Ishikawa (cell line): ENCODE data around the gene WBP11.
A peak's percentile ranks its signal among the peaks of the same experiment; 100 is the strongest.

Experiments used
- CEBPB ChIP-seq: IDR thresholded peaks from 2 replicates; pipeline ENCODE4 v1.6.1; 2012
- CREB1 ChIP-seq: IDR thresholded peaks from 2 replicates; pipeline ENCODE4 v1.6.1; 2012; ENCODE audit warnings: low read depth
- EGR1 ChIP-seq: IDR thresholded peaks from 2 replicates; pipeline ENCODE4 v1.6.1; 2012
- EP300 ChIP-seq: IDR thresholded peaks from 2 replicates; pipeline ENCODE4 v1.6.1; 2012; ENCODE audit warnings: borderline replicate concordance
- FOXM1 ChIP-seq: IDR thresholded peaks from 2 replicates; pipeline ENCODE4 v1.6.1; 2012; ENCODE audit warnings: low read depth, borderline replicate concordance
- MAX ChIP-seq: IDR thresholded peaks from 2 replicates; pipeline ENCODE4 v1.6.1; 2012
- NFIC ChIP-seq: IDR thresholded peaks from 2 replicates; pipeline ENCODE4 v1.6.1; 2012
- RAD21 ChIP-seq: IDR thresholded peaks from 2 replicates; pipeline ENCODE4 v1.6.1; 2012; ENCODE audit warnings: low read depth
- REST ChIP-seq: IDR thresholded peaks from 2 replicates; pipeline ENCODE4 v1.6.1; 2012; ENCODE audit warnings: low read depth, mild to moderate bottlenecking
- TAF1 ChIP-seq: IDR thresholded peaks from 2 replicates; pipeline ENCODE4 v1.6.1; 2012; ENCODE audit warnings: low read depth, mild to moderate bottlenecking
- TCF12 ChIP-seq: IDR thresholded peaks from 2 replicates; pipeline ENCODE4 v1.6.1; 2012; ENCODE audit warnings: low read depth
- TEAD4 ChIP-seq: IDR thresholded peaks from 2 replicates; pipeline ENCODE4 v1.6.1; 2012
- USF1 ChIP-seq: IDR thresholded peaks from 2 replicates; pipeline ENCODE4 v1.6.1; 2012
- YY1 ChIP-seq: IDR thresholded peaks from 2 replicates; pipeline ENCODE4 v1.6.1; 2012; ENCODE audit warnings: low read depth
- ZBTB7A ChIP-seq: IDR thresholded peaks from 2 replicates; pipeline ENCODE4 v1.6.1; 2012; ENCODE audit warnings: low read depth

Gene WBP11

GRCh38 chr12:14814014-14814413 lies 10.7 kb upstream of the WBP11 start, which contains the start of gene SMCO3:
SMCO3 (minus strand) TSS chr12:14814182; CDS start chr12:14806680, 7,502 bp downstream.
- TF ChIP-seq EP300 (no peak), NFIC (no peak), CEBPB (no peak), YY1 (no peak), CREB1 (no peak), TAF1 (no peak), FOXM1 (no peak), RAD21 (no peak), REST (no peak), USF1 (no peak), ZBTB7A (no peak), EGR1 (no peak)

- TF ChIP-seq YY1 (no peak), TEAD4 (no peak), USF1 (no peak), CEBPB (no peak), NFIC (no peak), EGR1 (no peak), EP300 (no peak), MAX (no peak), ZBTB7A (no peak), CREB1 (no peak), RAD21 (no peak), TAF1 (no peak), TCF12 (no peak), FOXM1 (no peak), REST (no peak)
Measured at GRCh38 chr12:14811486-14811885, 8.2 kb upstream of the WBP11 start.

GRCh38 chr12:14810953-14811483 lies 7.7 kb upstream of the WBP11 start:
- TF ChIP-seq TEAD4 (no peak), RAD21 (peak; percentile 59)

- no peak for TF ChIP-seq FOXM1
- no peak for TF ChIP-seq RAD21
- TF ChIP-seq TAF1 = no peak
- TF ChIP-seq USF1 = no peak
- no peak for TF ChIP-seq EGR1
- TF ChIP-seq NFIC = no peak
- no peak for TF ChIP-seq ZBTB7A
Measured at GRCh38 chr12:14810167-14810952, 7.1 kb upstream of the WBP11 start.

GRCh38 chr12:14803830-14804160 lies 517 bp upstream of the WBP11 start:
- no peak for TF ChIP-seq CEBPB
- peak; percentile 24; the same call in 1 of the 2 replicates for TF ChIP-seq FOXM1
- TF ChIP-seq RAD21 = no peak
- TF ChIP-seq TAF1 = no peak
- TF ChIP-seq TEAD4 = no peak

GRCh38 chr12:14802721-14803010 lies 612 bp downstream of the WBP11 start:
- TF ChIP-seq TCF12 (no peak), MAX (no peak), EGR1 (no peak), YY1 (no peak), REST (no peak), CREB1 (no peak), TAF1 (no peak), RAD21 (no peak), EP300 (no peak), TEAD4 (no peak), CEBPB (no peak), NFIC (no peak), FOXM1 (no peak), ZBTB7A (no peak), USF1 (no peak)
